ENCODE results near the gene CRIM1.

Gene CRIM1

DNA sequence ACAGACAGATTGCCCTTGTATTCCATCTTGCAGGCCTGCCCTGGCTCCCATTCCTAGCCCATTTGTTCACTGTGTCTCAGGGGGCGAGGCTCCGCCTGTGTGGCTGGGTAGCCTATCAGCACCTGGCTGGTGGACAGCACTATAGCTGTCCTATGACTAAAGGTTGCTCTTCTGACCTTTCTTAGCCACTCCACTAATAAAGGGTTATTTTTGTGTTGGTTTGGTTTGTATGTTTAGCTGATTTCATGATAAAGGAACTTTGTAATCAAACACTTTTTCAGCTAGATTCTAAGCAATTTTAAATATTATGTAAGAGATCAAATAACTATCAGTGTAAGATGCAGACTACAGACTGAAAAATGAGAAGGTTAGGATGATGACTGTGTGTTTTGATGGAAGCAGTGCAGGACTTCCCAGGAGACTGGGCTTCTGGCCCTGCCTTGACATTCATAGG is 72.2 kb downstream of the CRIM1 start:
- no peak for DNase-seq

DNA sequence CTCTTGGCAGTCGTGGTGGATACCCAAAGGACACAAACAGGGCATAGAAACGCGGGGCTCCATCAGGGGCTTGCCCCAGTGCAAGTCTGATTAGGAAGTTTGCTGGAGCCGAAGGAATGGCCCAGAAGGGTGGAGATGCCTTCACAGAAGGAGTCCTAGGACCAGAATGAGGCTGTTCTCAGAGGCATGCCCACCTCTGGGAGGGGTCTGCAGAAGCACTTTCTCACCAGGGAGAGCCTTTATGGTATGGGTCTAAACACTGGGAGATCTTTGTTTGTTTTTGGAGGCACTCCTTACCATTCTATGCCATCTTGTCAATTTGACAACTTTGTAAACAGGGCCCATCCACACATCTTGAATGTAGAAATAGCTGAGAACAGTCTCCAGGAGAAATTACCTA is 75.0 kb downstream of the CRIM1 start:
- no peak for DNase-seq

DNA sequence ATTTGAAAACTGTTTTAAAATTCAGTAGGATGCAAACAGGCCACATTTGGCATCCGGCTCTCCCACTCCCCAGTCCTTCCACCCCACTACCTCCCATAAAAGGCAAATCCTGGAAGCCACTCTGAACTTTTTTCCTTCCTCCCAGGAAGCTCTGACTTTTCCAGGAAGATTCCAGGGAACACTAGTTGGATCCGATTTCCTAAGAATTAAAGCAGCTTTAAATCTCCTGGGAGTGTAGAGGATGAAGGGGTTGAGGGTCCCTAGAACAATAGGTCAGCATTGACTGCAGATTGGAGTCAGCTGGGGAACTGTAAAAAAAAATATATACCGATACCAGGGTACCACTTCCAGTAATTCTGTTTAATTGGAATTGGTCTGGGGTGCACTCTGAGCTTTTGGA is 76.9 kb downstream of the CRIM1 start:
- no peak for DNase-seq

DNA sequence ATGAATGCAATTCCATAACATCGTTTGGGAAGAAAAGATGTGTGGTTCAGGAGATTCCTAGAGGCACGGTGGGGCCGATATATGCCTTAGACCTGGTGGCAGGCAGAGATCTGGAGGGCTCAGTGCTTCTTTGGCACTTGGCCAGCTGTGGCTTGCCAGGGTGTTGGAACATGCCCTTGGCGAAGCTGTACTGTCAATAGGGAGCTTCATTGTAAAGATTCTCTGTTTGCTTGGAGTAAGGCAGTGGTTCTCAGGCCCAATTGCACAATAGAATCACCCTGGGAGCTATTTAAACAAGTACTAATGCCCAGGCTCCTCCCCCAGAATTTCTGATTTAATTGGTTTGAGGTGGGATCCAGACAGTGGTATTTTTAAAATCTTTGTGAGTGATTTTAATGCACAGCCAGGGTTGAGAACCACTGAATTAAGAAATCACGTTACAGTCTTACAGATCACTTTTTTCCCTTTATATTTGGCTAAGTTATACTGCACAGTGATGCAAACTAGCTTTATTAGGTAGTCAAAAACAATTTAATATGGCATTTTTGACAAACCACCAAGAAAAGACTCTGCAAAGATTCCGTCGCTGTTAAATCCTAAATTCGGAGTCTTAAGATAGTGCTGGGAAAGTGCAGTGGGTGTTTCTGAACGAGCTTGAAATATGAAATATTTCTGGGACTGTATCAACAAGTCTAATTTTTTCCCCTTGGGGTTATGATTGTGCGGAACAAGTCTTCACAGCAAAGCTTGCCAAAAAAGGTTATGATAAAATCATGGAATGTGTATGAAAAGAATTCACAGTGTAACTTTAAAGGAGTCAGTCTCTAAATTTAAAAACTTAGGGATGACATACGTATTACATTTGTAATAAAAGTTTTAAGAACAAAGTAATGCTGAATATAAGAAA is 78.0 kb downstream of the CRIM1 start:
- peak; percentile 77 for DNase-seq

DNA sequence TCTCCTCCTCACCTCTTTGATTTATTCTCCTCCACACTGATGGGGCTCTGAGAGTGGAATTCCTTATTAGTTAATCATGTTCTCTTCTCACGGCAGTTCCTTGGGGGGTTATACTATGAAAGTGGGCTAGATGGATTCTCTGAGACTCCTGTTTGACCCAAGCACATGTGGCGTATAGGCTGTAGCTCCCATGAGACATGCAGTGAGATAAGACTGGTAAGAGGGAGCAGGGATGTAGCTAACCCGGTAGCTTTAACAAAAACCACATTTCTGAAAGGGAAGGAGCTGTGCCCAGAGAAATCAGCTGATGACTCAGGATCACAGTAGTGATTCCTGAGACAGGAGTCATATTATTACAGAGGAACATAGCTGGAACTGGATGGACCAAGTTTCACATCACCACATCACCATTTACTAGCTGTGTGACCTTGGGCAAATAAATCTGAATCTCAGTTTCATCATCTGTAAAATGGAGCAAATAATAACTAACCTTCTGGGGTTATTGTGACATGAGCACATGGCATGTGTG is 82.9 kb downstream of the CRIM1 start:
- no peak for DNase-seq

DNA sequence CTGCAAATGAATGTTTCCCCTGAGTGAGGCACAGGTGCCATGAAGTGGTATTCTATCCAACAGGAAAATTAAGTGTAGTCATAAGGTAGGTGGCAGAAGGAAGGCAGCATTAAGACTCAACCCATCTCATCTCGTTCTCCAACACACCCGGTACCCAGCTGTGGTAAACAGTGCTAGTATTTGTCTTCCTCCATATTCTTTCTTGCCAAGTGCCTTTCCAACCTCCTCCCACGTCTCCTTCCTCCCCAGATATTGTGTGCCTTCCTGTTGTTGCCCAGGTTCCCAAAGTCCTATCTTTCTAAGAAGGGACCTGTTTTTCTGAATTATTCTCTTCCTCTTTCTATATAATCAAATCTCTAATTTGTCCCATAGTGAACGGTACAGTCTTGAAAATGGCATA is 83.5 kb downstream of the CRIM1 start:
- DNase-seq = no peak

DNA sequence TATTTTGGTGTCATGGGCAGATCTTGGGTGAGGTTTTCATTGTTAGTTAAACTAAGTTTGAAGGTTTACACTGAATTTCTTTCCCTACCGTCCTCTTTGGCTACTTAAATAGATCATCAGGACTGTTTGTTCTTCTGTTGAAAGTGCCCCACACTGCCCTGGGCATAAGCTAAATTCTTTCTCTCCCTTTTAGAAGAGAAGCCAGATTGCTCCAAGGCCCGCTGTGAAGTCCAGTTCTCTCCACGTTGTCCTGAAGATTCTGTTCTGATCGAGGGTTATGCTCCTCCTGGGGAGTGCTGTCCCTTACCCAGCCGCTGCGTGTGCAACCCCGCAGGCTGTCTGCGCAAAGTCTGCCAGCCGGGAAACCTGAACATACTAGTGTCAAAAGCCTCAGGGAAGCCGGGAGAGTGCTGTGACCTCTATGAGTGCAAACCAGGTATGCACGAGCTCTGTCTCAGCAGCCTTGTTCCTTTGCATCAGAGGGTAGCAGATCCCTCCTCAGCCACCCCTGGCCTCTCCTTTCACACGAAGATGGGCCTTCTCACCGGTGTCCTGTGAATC is 85.6 kb downstream of the CRIM1 start:
- DNase-seq = no peak

DNA sequence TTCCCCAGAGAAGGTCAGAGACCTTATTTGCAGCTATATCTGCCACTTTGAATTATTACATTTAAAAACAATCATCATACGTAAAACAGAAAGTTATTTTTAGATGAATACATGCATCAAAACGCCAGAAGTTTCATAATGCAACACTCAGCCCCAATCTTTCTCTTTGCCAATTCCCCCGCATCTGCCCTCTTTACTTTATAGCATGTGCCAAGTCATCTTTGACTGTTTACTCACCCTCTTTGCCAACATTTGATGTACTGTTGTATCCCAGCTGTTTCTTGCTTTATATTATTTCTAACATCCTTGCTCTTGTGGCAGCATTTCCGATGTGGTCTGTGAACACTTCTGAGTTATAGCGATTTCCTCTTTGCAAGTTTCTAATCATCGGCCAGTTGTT is 86.2 kb downstream of the CRIM1 start:
- no peak for DNase-seq

DNA sequence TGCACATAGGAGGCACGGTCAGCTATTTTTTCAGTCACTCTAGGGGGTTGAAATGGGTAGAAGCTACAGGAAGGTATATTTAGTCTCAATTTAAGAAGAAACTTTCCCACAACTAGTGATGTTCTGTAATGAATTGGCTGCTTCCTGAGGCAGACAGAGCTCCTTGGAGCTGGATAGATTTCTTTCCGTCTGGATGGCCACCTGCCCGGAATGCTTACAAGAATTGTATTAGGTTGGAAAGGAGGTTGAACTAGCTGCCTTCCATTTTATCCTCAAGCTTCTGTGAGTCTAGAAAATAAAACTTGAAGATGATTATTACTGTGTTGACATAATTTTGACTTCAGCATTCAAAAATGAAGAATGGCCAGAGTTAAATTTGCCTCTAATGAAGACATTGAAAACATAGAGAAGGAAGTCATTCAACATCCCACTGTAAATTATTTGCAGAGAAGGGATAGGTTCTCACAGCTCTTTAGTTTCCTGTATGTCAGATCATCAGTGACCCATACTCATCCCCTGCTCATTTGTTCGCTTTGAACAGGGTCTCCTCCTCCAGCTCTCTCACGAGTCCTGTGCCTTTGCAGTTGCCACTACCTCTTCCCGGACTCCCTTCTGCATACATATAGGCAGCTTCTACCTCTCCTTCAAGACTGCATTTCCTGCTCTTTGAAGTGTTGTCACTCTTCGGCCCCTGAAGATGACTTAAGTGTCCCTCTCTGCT is 88.8 kb downstream of the CRIM1 start:
- no peak for DNase-seq

DNA sequence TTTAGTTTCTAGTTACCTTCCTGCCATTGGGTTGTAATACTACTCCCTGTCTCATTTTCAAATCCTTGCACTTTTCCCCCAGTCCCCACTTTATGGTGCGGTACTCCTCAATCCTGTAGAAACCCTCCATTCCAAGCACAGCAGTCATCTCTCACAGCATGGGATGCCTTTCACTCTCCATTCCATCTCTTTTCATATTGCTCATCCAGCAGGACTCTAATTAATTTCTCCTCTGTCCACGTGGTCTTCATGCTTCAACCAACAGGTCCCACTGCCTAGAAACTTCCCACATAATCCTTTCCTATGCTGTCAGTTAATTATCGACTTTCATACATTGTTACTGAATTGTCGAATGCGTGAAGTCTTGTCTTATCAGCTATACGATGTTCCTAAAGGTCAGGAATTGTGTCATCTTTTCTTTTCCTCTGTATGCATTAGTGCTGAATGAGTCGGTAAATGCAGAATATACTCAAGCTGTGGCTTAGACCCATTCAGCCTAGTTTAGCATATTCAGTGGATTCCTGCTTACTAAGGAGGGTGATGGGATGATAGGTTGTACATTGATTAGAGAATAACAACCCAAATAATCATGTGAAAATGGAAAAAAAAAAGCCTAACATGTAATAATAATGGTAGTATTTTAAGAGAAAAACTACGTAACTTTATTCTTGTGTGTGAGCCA is 89.7 kb downstream of the CRIM1 start:
- no peak for DNase-seq

DNA sequence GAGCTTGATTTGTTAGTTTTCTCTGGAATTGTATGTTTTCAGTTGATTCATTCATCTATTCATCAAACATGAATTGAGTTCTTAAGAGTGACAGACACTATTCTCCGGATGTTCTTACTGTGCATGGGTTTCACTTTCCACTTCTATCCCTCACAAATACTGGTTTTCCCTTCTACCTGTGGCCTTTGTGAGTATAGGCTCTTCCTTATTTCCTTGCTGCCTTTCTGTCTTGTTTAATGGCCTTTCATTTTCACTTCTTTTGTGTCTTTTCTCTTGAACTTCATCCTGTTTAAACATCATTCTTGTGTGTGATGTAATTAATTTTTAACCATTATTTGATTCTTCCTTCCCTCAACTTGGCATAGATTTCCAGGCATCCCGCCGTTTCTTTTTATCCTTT is 90.7 kb downstream of the CRIM1 start:
- no peak for DNase-seq

DNA sequence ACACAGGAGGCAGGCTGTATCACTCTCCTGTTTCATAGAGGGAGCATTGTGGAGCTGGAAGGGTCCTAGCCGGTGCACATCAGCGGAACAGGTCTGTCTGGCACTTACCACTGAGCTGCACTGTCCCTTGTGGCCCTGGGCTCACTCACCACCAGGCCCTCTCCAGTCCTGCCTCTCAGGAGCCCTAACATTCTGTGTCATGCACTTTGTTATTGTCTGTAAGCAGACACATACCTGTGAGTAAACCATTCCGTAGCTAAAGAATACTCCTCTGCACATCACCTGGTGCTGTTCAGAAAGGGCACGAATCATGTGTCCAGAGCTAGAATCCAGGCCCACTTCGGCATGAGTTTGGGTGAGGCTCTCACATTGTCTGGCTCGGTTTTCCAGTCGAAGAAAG is 93.6 kb downstream of the CRIM1 start:
- no peak for DNase-seq

DNA sequence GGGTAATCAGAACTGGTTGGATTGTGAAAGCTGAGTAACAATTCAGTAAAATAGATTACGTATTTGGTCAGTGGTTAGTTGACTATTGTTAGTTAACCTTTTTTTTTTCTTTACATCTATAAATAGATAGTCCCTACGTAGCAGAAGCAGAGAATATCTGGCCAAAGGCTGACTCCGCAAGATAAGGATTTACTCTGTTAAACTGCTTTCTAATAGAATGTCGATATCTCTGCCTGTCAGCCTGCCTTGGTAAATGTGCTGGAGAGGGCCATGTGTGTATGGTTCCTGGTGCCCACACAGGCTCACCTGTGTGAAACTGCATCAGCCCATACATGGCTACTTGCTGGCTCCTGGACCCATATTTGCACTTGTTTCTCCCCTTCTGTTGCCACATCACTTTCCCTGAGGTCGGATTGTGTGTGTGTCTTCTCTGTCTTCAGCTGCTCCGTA is 94.4 kb downstream of the CRIM1 start:
- DNase-seq = no peak

DNA sequence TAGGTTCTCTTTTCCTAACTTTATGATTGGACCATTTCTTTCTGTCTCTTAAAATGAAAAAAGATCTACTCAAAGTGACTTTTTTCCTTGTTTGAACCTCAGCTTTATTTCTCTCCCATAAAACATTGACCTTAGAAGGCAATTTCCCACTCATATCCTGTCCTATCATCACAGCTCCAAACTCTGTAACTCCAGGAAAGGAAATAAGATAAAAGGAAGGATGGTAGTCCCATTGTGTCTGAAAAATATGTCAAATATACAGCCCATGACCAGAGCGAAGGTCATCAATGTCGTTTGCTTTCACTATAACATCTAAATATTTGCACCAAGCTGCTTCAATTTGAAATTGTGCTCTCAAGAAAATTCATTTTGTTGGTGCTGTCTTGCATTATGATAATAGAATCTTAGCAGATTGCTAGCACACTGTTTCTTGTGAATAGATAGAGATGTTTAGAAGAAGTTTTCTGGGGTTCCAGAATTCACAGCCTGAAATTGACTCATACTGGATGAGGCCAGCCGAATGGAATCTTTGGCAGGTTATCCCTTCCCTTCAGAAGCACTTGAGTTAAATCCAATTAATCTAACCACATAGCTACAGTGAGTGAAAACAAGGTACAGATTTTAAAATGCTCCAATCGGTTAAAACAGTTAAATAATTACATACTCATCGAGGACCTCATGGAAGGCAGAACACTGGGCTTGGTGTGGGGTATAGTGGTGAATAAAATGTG is 95.1 kb downstream of the CRIM1 start:
- DNase-seq = no peak

DNA sequence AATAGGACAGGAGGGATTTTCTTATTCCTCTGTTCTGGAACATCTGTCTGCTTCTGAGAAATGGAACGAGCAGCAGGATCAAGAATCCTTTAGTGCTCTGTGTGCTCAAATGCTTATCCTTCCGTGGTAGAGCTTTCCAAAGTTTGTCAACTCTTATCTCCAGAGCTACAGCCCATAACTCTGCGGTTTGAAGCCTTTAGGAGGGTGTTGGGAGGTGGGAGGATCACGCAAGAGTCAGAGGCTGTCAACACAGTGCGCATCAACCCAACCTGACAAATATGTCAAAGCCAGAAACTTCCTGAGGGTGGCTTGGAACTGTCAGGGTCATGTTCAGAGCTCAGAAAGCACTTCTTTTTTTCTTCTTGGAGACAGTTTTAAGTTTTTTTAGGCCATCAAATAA is 95.9 kb downstream of the CRIM1 start:
- DNase-seq = no peak

DNA sequence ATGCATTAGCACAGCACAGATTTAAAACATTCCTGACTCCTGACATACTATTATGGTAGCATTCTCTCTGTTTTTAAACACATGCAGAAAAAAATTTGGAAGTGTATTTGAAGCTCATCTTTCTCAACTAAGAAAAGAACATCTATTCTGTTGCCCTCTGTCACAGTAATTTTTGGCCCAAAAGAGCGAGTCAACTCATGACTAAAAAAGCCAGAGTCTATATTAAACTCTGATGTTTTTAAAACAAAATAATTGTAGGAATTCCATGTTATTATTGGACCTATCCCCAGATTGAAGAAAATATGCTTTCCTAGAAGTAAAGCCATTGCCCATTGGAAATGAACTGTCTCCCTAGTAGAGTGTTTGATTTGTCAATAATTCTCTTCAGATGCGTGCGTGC is 96.7 kb downstream of the CRIM1 start:
- no peak for DNase-seq

DNA sequence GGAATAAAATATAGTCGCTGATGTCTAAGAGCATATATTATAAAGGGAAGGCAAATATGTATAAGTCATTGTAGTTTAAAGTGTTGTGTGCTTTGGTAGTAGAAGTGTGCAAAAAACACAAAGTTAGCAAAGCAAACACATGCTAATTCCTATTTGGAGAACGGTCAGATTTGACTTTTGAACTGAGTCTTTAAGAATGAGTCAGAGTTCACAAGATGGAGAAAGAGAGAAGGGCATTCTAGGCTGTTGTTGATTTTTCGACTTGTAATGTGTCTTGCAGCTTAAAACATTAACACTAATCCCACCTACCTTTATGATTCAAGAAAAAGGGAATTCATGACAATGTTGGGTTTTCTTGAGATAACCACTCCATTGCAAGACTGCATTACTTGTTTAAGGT is 98.1 kb downstream of the CRIM1 start:
- no peak for DNase-seq

DNA sequence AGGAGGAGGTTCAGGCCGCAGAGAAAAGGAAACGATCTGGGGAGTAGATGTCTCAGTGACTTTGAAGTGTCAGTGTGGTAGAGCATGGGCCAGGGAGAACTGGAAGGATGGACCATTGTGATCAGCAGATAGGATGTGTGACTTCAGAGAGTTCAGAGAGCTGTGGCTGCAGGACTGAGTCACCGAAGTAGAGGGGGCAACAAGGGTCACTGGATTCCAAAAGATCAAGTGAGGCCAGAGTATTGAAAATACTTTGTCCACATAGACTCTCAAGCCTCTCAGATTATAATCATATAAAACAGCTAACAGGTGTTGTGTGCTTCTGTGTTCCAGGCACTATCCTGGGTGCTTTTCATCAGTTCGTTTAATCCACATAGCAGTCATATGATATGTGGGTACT is 99.4 kb downstream of the CRIM1 start:
- no peak for DNase-seq

DNA sequence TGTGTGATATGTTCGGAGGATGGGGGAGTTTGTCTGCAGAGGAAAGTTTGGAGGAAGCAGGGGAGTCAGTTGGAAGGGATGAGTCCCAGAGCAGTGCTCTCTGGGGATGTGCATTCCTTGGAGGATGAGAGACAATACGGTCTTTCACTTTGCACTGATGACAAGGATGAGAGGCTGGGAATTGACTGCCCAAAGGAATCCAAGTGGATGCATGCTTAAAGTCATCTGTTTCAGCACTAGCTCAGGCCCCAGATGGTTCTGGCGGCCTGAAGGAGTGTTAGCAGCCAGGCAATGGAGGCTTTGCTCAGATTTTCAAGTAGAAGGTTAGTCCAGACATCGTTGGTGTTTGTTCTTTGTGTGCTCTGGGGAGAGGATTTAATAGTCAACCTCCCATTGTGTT is 100.2 kb downstream of the CRIM1 start:
- no peak for DNase-seq

DNA sequence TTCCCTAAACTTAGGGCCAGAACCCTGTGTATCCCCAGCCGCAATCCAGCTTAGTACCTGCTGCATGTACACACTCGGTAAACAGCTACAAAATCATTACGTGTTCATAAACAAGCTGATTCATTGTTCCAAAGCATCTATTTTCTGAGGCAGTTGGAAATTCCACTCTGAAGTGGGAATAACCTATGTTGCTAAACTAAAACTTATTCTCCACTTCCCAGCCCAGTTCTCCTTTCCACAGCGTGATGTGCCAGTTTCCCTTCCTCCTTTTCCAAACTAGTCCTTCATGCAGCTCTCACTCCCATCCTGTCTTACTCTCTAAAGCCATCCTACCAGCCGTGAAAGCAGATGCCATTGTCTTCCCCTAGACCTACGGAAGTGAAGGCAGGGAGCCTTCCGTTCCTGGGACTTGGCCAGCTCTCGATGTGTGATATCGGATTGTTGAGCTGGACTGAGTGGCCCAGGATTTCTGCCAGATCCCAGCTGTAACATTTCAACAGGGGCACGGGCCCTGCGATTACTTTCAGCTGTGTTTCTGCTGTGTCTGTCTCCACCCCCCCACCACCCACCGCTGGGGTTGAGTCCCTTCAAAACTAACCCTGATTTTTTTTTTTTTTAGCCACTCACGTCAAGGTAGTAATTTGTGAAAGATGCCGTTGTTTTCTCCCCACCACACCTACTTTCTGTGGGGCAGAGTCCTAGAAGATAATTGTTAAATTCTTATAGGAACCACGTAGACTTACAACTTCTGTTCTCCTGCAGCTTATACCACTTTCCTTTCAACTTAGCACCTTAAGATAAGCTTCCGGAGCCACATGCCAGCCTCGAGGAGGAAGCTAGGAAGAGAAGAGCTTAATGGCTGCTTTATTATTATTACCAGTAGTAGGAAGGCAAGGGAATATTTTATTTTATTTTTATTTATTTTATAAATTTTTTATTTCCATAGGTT is 100.9 kb downstream of the CRIM1 start:
- DNase-seq = no peak

DNA sequence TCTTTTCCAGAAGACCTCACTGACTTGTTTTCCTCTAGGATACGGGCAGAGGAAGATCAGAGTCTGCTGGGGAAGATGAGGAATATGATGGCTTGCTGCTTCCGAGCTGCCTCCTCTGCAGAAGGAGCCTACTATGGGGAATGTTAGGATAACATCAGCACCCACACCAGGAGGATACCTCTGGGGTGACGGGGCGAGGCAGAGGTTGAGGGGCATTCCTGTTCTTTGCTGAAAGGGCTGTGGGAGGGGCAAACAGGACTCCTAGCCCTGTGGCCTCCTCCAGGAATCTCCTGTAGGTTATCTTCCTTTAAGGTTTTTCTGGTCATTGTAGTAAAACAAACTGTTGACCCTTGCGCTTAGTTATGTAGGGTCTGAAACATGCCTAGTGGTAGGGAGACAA is 102.5 kb downstream of the CRIM1 start:
- no peak for DNase-seq
